Liver (tissue), 9 donors: Measurements from ENCODE around the gene BCAP29. TPM values are rescaled to one million over a fixed set of nuclear protein-coding genes. Genes with fewer than 3 reads are reported as not detected.

Source experiments
- DNase-seq: peaks from one replicate; pipeline ENCODE4 v3.0.0-alpha.2; 2017; ENCODE audit warnings: low spot score
- H3K27ac ChIP-seq, 2 donors: one replicate each; pipeline ENCODE4 v1.7.0; 2013; ENCODE audit warnings: inconsistent platforms in 2 of 2, low read length in 2 of 2, control low read depth in 1 of 2, low read depth in 1 of 2, mild to moderate bottlenecking in 1 of 2
- H3K27me3 ChIP-seq, 4 donors: one replicate each; pipeline versions ENCODE4 v1.6.1 to v1.7.0; 2013; ENCODE audit warnings: low read length in 3 of 4, inconsistent platforms in 1 of 4, mild to moderate bottlenecking in 1 of 4, moderate library complexity in 1 of 4; ENCODE audit not compliant: control insufficient read depth in 4 of 4, insufficient read depth in 4 of 4
- H3K36me3 ChIP-seq, 4 donors: one replicate each; pipeline versions ENCODE4 v1.6.1 to v1.7.0; 2013; ENCODE audit warnings: low read length in 3 of 4, mild to moderate bottlenecking in 3 of 4, low read depth in 1 of 4, moderate library complexity in 1 of 4; ENCODE audit not compliant: control insufficient read depth in 4 of 4, insufficient read depth in 3 of 4
- H3K4me1 ChIP-seq, 4 donors: one replicate each; pipeline versions ENCODE4 v1.6.1 to v1.7.0; 2013; ENCODE audit warnings: low read length in 3 of 4, mild to moderate bottlenecking in 3 of 4, moderate library complexity in 1 of 4; ENCODE audit not compliant: control insufficient read depth in 4 of 4, insufficient read depth in 4 of 4
- H3K4me3 ChIP-seq, 3 donors: one replicate each; pipeline versions ENCODE4 v1.6.1 to v1.7.0; 2013; ENCODE audit warnings: low read length in 3 of 3, control low read depth in 1 of 3, low read depth in 1 of 3, mild to moderate bottlenecking in 1 of 3
- H3K9ac ChIP-seq, 2 donors: one replicate each; pipeline ENCODE4 v1.7.0; 2013; ENCODE audit warnings: low read length in 2 of 2, mild to moderate bottlenecking in 2 of 2, moderate library complexity in 2 of 2, control low read depth in 1 of 2, low read depth in 1 of 2
- H3K9me3 ChIP-seq, 4 donors: one replicate each; pipeline versions ENCODE4 v1.6.1 to v1.7.0; 2013; ENCODE audit warnings: low read length in 3 of 4; ENCODE audit not compliant: control insufficient read depth in 4 of 4
- EGR1 ChIP-seq, 2 donors: IDR thresholded peaks; 2 replicates each; pipeline ENCODE4 v1.6.1; 2016 to 2018; ENCODE audit warnings: antibody characterized with exemption in 2 of 2, low read depth in 2 of 2
- FOXA2 ChIP-seq: IDR thresholded peaks from 2 replicates; pipeline ENCODE4 v1.6.1; 2016; ENCODE audit warnings: antibody characterized with exemption
- HNF4A ChIP-seq, 2 donors: conservative IDR thresholded peaks; 2 replicates each; pipeline ENCODE4 v1.6.1; 2016; ENCODE audit warnings: antibody characterized with exemption in 2 of 2, mild to moderate bottlenecking in 2 of 2
- JUND ChIP-seq, 2 donors: IDR thresholded peaks; 2 replicates each; pipeline ENCODE4 v1.6.1; 2016; ENCODE audit warnings: antibody characterized with exemption in 2 of 2
- NR2F2 ChIP-seq: IDR thresholded peaks from 2 replicates; pipeline ENCODE4 v1.6.1; 2016; ENCODE audit warnings: antibody characterized with exemption
- REST ChIP-seq: IDR thresholded peaks from 2 replicates; pipeline ENCODE4 v1.6.1; 2016; ENCODE audit warnings: antibody characterized with exemption, mild to moderate bottlenecking
- RXRA ChIP-seq, 2 donors: IDR thresholded peaks; 2 replicates each; pipeline ENCODE4 v1.6.1; 2017 to 2018; ENCODE audit warnings: antibody characterized with exemption in 2 of 2, mild to moderate bottlenecking in 1 of 2
- TAF1 ChIP-seq: conservative IDR thresholded peaks from 2 replicates; pipeline ENCODE4 v1.6.1; 2016; ENCODE audit warnings: antibody characterized with exemption, mild to moderate bottlenecking
- YY1 ChIP-seq: IDR thresholded peaks from 2 replicates; pipeline ENCODE4 v1.6.1; 2016; ENCODE audit warnings: antibody characterized with exemption, mild to moderate bottlenecking
- ZBTB33 ChIP-seq: IDR thresholded peaks from 2 replicates; pipeline ENCODE4 v1.6.1; 2016; ENCODE audit warnings: antibody characterized with exemption
- WGBS: extraction: QIAGEN DNeasy Blood & Tissue Kit; methylation state at CpG from one replicate; pipeline ENCODE4 v1.1.7; 2013; 5-methylcytosine and 5-hydroxymethylcytosine counted together
- polyA plus RNA-seq, 2 donors: library from polyadenylated mRNA; stranded (reverse) in 1 of 2; unstranded in 1 of 2; fragments of 200-250 nt in 1 of 2; fragments of >200 nt in 1 of 2; fragmentation: Nextera tagmentation in 1 of 2; extraction: Ambion mirVana in 1 of 2; gene quantifications; one replicate each; pipeline versions ENCODE4 v1.2.1 to v1.2.3, GENCODE V29; 2013 to 2015
- total RNA-seq, 2 donors: library from RNA; depleted of rRNA; stranded (reverse); fragments of >200 nt; gene quantifications; one replicate each; pipeline ENCODE4 v1.2.3, GENCODE V29; 2014
- TF ChIP-seq, protein P1 (sequence below): IDR thresholded peaks from 2 replicates; pipeline ENCODE4 v1.6.1; 2016; ENCODE audit warnings: antibody characterized with exemption
- TF ChIP-seq, protein P2 (sequence below): IDR thresholded peaks from 2 replicates; pipeline ENCODE4 v1.6.1; 2016; ENCODE audit warnings: antibody characterized with exemption
- donor health status: healthy.
- donor health status: healthy.
- donor health status: healthy.
- donor health status: healthy.
- donor health status: healthy.

BCAP29 gene
- total and polyA plus RNA-seq, 4 donors: 19.5 to 77.7 (median 36.9) TPM

GRCh38 chr7:107600816-107601215 lies 20.8 kb downstream of the BCAP29 start:
- H3K27me3 ChIP-seq: no peaks in the 10 kb centered on the region
- peaks cover 0 to 8% (median 4%) of the 10 kb centered on the region in 4 donors for H3K36me3 ChIP-seq
- H3K4me1 ChIP-seq: no peaks in the 10 kb centered on the region
- H3K27ac ChIP-seq: no peak overlapping the region
- 93% methylated on average over 2 of the region's 2 CpGs for WGBS
- H3K9ac ChIP-seq: no peak overlapping the region
- H3K9me3 ChIP-seq: no peaks in the 10 kb centered on the region
- DNase-seq: no peak
- TF ChIP-seq, protein P1, sequence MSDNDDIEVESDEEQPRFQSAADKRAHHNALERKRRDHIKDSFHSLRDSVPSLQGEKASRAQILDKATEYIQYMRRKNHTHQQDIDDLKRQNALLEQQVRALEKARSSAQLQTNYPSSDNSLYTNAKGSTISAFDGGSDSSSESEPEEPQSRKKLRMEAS: no peak
- TF ChIP-seq EGR1 (IDR thresholded peaks at IDR 0.05; ENCODE audit: low read depth in 2 of 2) (no peak), NR2F2 (no peak), TAF1 (no peak), REST (no peak), RXRA (IDR thresholded peaks at IDR 0.05) (no peak), JUND (IDR thresholded peaks at IDR 0.05) (no peak)
- TF ChIP-seq, protein P2, sequence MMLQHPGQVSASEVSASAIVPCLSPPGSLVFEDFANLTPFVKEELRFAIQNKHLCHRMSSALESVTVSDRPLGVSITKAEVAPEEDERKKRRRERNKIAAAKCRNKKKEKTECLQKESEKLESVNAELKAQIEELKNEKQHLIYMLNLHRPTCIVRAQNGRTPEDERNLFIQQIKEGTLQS: no peak
- H3K4me3 ChIP-seq: no peak overlapping the region

- Histone ChIP-seq H3K4me1 (peaks cover 0 to 2% (median 0%) of the 10 kb centered on the region in 4 donors), H3K27ac (no peak overlapping the region), H3K9ac (no peak overlapping the region), H3K9me3 (no peaks in the 10 kb centered on the region), H3K36me3 (peaks cover 0 to 7% (median 4%) of the 10 kb centered on the region in 4 donors), H3K4me3 (no peak overlapping the region), H3K27me3 (no peaks in the 10 kb centered on the region)
- DNase-seq: no peak
- TF ChIP-seq, protein P1: no peak
- TF ChIP-seq HNF4A (conservative IDR thresholded peaks at IDR 0.05): no peak
- TF ChIP-seq FOXA2: no peak
- TF ChIP-seq, protein P2: no peak
- TF ChIP-seq ZBTB33: no peak
- TF ChIP-seq REST: no peak
- TF ChIP-seq RXRA (IDR thresholded peaks at IDR 0.05): no peak
- TF ChIP-seq EGR1 (IDR thresholded peaks at IDR 0.05; ENCODE audit: low read depth in 2 of 2): no peak
- TF ChIP-seq YY1: no peak
- 97% methylated on average over 3 of the region's 3 CpGs for WGBS
Observed at GRCh38 chr7:107605218-107605815, 25.3 kb downstream of the BCAP29 start.
